NCI-H226 (cell line): ENCODE data around the gene CCDC110.

Experiments
- DNase-seq: peaks from one replicate; pipeline ENCODE4 v3.0.0-alpha.2; 2015

CCDC110 gene

GRCh38 chr4:185470501-185471195 lies 885 bp downstream of the CCDC110 start:
- DNase-seq = peak; percentile 3

- DNase-seq = no peak
Measured at GRCh38 chr4:185469580-185470154, 1.9 kb downstream of the CCDC110 start.

- DNase-seq = no peak
Measured at GRCh38 chr4:185468999-185469398, 2.5 kb downstream of the CCDC110 start.

- DNase-seq = no peak
Measured at GRCh38 chr4:185467991-185468390, 3.5 kb downstream of the CCDC110 start.

GRCh38 chr4:185467101-185467500 lies 4.4 kb downstream of the CCDC110 start:
- no peak for DNase-seq

GRCh38 chr4:185465707-185466106 lies 5.8 kb downstream of the CCDC110 start:
- DNase-seq = no peak

- no peak for DNase-seq
Measured at GRCh38 chr4:185464887-185465286, 6.6 kb downstream of the CCDC110 start.

GRCh38 chr4:185464183-185464582 lies 7.3 kb downstream of the CCDC110 start:
- DNase-seq = no peak

- DNase-seq = no peak
Measured at GRCh38 chr4:185463541-185463940, 8.0 kb downstream of the CCDC110 start.

- no peak for DNase-seq
Measured at GRCh38 chr4:185461565-185461964, 10.0 kb downstream of the CCDC110 start.

- no peak for DNase-seq
Measured at GRCh38 chr4:185457136-185457535, 14.4 kb downstream of the CCDC110 start.

- no peak for DNase-seq
Measured at GRCh38 chr4:185456131-185456530, 15.4 kb downstream of the CCDC110 start.

- no peak for DNase-seq
Measured at GRCh38 chr4:185445209-185445608, 26.3 kb downstream of the CCDC110 start.

- no peak for DNase-seq
Measured at GRCh38 chr4:185441479-185441878, 30.1 kb downstream of the CCDC110 start.

- no peak for DNase-seq
Measured at GRCh38 chr4:185437809-185438208, 33.7 kb downstream of the CCDC110 start.

- no peak for DNase-seq
Measured at GRCh38 chr4:185435466-185435865, 36.1 kb downstream of the CCDC110 start.

- DNase-seq = no peak
Measured at GRCh38 chr4:185429660-185430059, 41.9 kb downstream of the CCDC110 start.

- no peak for DNase-seq
Measured at GRCh38 chr4:185426960-185427688, 44.4 kb downstream of the CCDC110 start.

GRCh38 chr4:185425647-185426352 lies 45.7 kb downstream of the CCDC110 start, which contains the start of gene UFSP2:
Gene UFSP2, minus strand, starts transcription at chr4:185425964. Its CDS starts 96 bp downstream, at chr4:185425868.
- DNase-seq = peak; percentile 54

GRCh38 chr4:185424905-185425646 lies 46.5 kb downstream of the CCDC110 start:
- DNase-seq = no peak

- DNase-seq = peak; percentile 62
Measured at GRCh38 chr4:185421366-185422124, 50.0 kb downstream of the CCDC110 start.

- DNase-seq = no peak
Measured at GRCh38 chr4:185416955-185417354, 54.6 kb downstream of the CCDC110 start.
